ENCODE data around the gene PDXK.

DNA sequence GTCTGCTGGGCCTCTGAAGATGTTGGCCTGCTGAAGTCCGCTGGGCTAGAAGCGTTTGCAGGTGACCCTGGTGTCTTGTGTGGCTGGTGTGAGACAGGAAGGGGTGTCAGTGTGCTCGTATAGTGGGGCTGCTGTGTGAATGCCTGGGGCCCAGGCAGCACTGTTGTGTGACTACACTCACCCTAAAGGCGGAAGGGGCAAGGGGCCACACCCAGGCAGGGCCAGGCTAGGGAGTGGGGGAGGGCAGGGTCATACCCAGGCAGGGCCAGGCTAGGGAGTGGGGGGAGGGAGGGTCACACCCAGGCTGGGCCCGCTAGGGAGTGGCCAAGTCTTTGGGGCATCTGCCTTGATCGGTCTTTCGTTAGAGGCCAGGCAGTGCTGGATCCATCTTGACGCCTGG is 25.0 kb downstream of the PDXK start:
- TF ChIP-seq, protein P1, sequence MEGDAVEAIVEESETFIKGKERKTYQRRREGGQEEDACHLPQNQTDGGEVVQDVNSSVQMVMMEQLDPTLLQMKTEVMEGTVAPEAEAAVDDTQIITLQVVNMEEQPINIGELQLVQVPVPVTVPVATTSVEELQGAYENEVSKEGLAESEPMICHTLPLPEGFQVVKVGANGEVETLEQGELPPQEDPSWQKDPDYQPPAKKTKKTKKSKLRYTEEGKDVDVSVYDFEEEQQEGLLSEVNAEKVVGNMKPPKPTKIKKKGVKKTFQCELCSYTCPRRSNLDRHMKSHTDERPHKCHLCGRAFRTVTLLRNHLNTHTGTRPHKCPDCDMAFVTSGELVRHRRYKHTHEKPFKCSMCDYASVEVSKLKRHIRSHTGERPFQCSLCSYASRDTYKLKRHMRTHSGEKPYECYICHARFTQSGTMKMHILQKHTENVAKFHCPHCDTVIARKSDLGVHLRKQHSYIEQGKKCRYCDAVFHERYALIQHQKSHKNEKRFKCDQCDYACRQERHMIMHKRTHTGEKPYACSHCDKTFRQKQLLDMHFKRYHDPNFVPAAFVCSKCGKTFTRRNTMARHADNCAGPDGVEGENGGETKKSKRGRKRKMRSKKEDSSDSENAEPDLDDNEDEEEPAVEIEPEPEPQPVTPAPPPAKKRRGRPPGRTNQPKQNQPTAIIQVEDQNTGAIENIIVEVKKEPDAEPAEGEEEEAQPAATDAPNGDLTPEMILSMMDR (conservative IDR thresholded peaks at IDR 0.05 in 1 of 2, IDR thresholded peaks at IDR 0.05 in 1 of 2; ENCODE audit: extremely low read depth in 1 of 2, insufficient read depth in 1 of 2, low read depth in 1 of 2, low read length in 2 of 2), result no peak
- no peak for TF ChIP-seq EZH2 (IDR thresholded peaks at IDR 0.05; ENCODE audit: borderline replicate concordance, low read length)

Measured in mammary epithelial cell (primary cell).